ENCODE data around the gene MUCL3. TPM values are rescaled to one million over a fixed set of nuclear protein-coding genes. Genes with fewer than 3 reads are reported as not detected.
"Not testable (repeated sequence)": the region's sequence is repeated elsewhere in the genome, so short reads cannot be mapped to it uniquely, and the experiment has no call there.

Gene MUCL3
- total RNA-seq, 3 donors from 2014 or later: not detected

- DNase-seq (ENCODE audit: low spot score in 2 of 2): no peak
- TF ChIP-seq POLR2A (IDR thresholded peaks at IDR 0.05) (no peak), CTCF (IDR thresholded peaks at IDR 0.05) (no peak), POLR2AphosphoS5 (IDR thresholded peaks at IDR 0.05) (no peak)
- Histone ChIP-seq H3K36me3 (no peaks in the 10 kb centered on the region), H3K4me3 (no peak overlapping the region), H3K4me1 (no peaks in the 10 kb centered on the region), H3K27ac (no peak overlapping the region), H3K27me3 (no peaks in the 10 kb centered on the region), H3K9me3 (no peaks in the 10 kb centered on the region)
- intact Hi-C loops (cut with DNase I; ENCODE audit: low total_unique reads): no loop called here
Observed at GRCh38 chr6:30964075-30964474, 23.3 kb downstream of the MUCL3 start.

GRCh38 chr6:30965140-30965601, 24.4 kb downstream of the MUCL3 start:
- TF ChIP-seq CTCF (IDR thresholded peaks at IDR 0.05): no peak
- no peak for TF ChIP-seq POLR2AphosphoS5 (IDR thresholded peaks at IDR 0.05)
- no peak for TF ChIP-seq POLR2A (IDR thresholded peaks at IDR 0.05)
- H3K9me3 ChIP-seq: no peaks in the 10 kb centered on the region
- DNase-seq (ENCODE audit: low spot score in 2 of 2): no peak
- intact Hi-C loops (cut with DNase I; ENCODE audit: low total_unique reads): no loop called here
- no peak overlapping the region for H3K27ac ChIP-seq
- H3K4me3 ChIP-seq: no peak overlapping the region
- no peaks in the 10 kb centered on the region for H3K36me3 ChIP-seq
- H3K27me3 ChIP-seq: no peaks in the 10 kb centered on the region
- no peaks in the 10 kb centered on the region for H3K4me1 ChIP-seq

- Histone ChIP-seq H3K27ac (no peak overlapping the region), H3K36me3 (no peaks in the 10 kb centered on the region), H3K9me3 (no peaks in the 10 kb centered on the region), H3K27me3 (no peaks in the 10 kb centered on the region), H3K4me3 (no peak overlapping the region), H3K4me1 (no peaks in the 10 kb centered on the region)
- no peak for DNase-seq (ENCODE audit: low spot score in 2 of 2)
- no peak for TF ChIP-seq POLR2AphosphoS5 (IDR thresholded peaks at IDR 0.05)
- TF ChIP-seq CTCF (IDR thresholded peaks at IDR 0.05): no peak
- TF ChIP-seq POLR2A (IDR thresholded peaks at IDR 0.05): no peak
- intact Hi-C loops (cut with DNase I; ENCODE audit: low total_unique reads): no loop called here
Observed at GRCh38 chr6:30966154-30966553, 25.4 kb downstream of the MUCL3 start.

GRCh38 chr6:30969171-30969570, 28.4 kb downstream of the MUCL3 start:
- H3K27me3 ChIP-seq; intact Hi-C loops (cut with DNase I; ENCODE audit: low total_unique reads): not testable (repeated sequence)

GRCh38 chr6:30970946-30971345, 30.2 kb downstream of the MUCL3 start:
- Histone ChIP-seq H3K36me3 (no peaks in the 10 kb centered on the region), H3K4me3 (no peak overlapping the region), H3K4me1 (no peaks in the 10 kb centered on the region), H3K9me3 (no peaks in the 10 kb centered on the region), H3K27ac (no peak overlapping the region), H3K27me3 (no peaks in the 10 kb centered on the region)
- DNase-seq (ENCODE audit: low spot score in 2 of 2): no peak
- intact Hi-C loops (cut with DNase I; ENCODE audit: low total_unique reads): no loop called here
- TF ChIP-seq POLR2AphosphoS5 (IDR thresholded peaks at IDR 0.05) (no peak), CTCF (IDR thresholded peaks at IDR 0.05) (no peak), POLR2A (IDR thresholded peaks at IDR 0.05) (no peak)

More at GRCh38 chr6:30969171-30969570, 28.4 kb downstream of the MUCL3 start:
- H3K4me3 ChIP-seq; H3K36me3 ChIP-seq; H3K4me1 ChIP-seq; H3K9me3 ChIP-seq; H3K27ac ChIP-seq; DNase-seq (ENCODE audit: low spot score in 2 of 2): not testable (repeated sequence)

- DNase-seq (ENCODE audit: low spot score in 2 of 2): no peak
- Histone ChIP-seq H3K27ac (no peak overlapping the region), H3K4me1 (no peaks in the 10 kb centered on the region), H3K9me3 (no peaks in the 10 kb centered on the region), H3K4me3 (no peak overlapping the region), H3K27me3 (no peaks in the 10 kb centered on the region), H3K36me3 (no peaks in the 10 kb centered on the region)
- TF ChIP-seq POLR2AphosphoS5 (IDR thresholded peaks at IDR 0.05) (no peak), CTCF (IDR thresholded peaks at IDR 0.05) (no peak), POLR2A (IDR thresholded peaks at IDR 0.05) (no peak)
- intact Hi-C loops (cut with DNase I; ENCODE audit: low total_unique reads): no loop called here
Observed at GRCh38 chr6:30972816-30973215, 32.0 kb downstream of the MUCL3 start.

Data from breast epithelium (tissue), 4 donors.